IPS-15b (cell line): ENCODE results near the gene LLGL2.

Experiments
- H3K27me3 ChIP-seq: one replicate; pipeline ENCODE4 v1.6.1; 2013; ENCODE audit warnings: low read length; ENCODE audit not compliant: control insufficient read depth, insufficient read depth
- H3K36me3 ChIP-seq: one replicate; pipeline ENCODE4 v1.6.1; 2013; ENCODE audit warnings: low read length; ENCODE audit not compliant: control insufficient read depth, insufficient read depth
- H3K4me1 ChIP-seq: one replicate; pipeline ENCODE4 v1.6.1; 2013; ENCODE audit warnings: mild to moderate bottlenecking, low read length; ENCODE audit not compliant: control insufficient read depth, insufficient read depth
- H3K4me3 ChIP-seq: one replicate; pipeline ENCODE4 v1.5.1; 2013; ENCODE audit warnings: low read depth, low read length
- H3K9ac ChIP-seq: one replicate; pipeline ENCODE4 v1.6.1; 2013; ENCODE audit warnings: low read depth, mild to moderate bottlenecking, low read length
- H3K9me3 ChIP-seq: one replicate; pipeline ENCODE4 v1.6.1; 2013; ENCODE audit warnings: mild to moderate bottlenecking, low read length; ENCODE audit not compliant: control insufficient read depth, insufficient read depth

The LLGL2 gene

GRCh38 chr17:75596320-75597087, 71.0 kb downstream of the LLGL2 start:
- Histone ChIP-seq H3K27me3 (no peaks in the 10 kb centered on the region), H3K4me3 (no peak overlapping the region), H3K9me3 (no peaks in the 10 kb centered on the region), H3K9ac (no peak overlapping the region), H3K36me3 (no peaks in the 10 kb centered on the region), H3K4me1 (no peaks in the 10 kb centered on the region)

- Histone ChIP-seq H3K4me1 (no peaks in the 10 kb centered on the region), H3K27me3 (no peaks in the 10 kb centered on the region), H3K4me3 (no peak overlapping the region), H3K9me3 (no peaks in the 10 kb centered on the region), H3K9ac (no peak overlapping the region), H3K36me3 (no peaks in the 10 kb centered on the region)
These were observed 75.8 kb downstream of the LLGL2 start for GRCh38 chr17:75601057-75601987.

GRCh38 chr17:75602644-75603043, 77.1 kb downstream of the LLGL2 start:
- H3K4me1 ChIP-seq = no peaks in the 10 kb centered on the region
- no peak overlapping the region for H3K9ac ChIP-seq
- H3K4me3 ChIP-seq = no peak overlapping the region

GRCh38 chr17:75603123-75603522, 77.6 kb downstream of the LLGL2 start:
- Histone ChIP-seq H3K4me1 (no peaks in the 10 kb centered on the region), H3K27me3 (no peaks in the 10 kb centered on the region), H3K9ac (no peak overlapping the region), H3K36me3 (no peaks in the 10 kb centered on the region), H3K4me3 (no peak overlapping the region), H3K9me3 (no peaks in the 10 kb centered on the region)

More at GRCh38 chr17:75602644-75603043, 77.1 kb downstream of the LLGL2 start:
- Histone ChIP-seq H3K9me3 (no peaks in the 10 kb centered on the region), H3K27me3 (no peaks in the 10 kb centered on the region), H3K36me3 (no peaks in the 10 kb centered on the region)

GRCh38 chr17:75604034-75604695, 78.7 kb downstream of the LLGL2 start:
- no peak overlapping the region for H3K4me3 ChIP-seq
- no peaks in the 10 kb centered on the region for H3K4me1 ChIP-seq
- no peaks in the 10 kb centered on the region for H3K9me3 ChIP-seq
- H3K27me3 ChIP-seq = no peaks in the 10 kb centered on the region
- H3K36me3 ChIP-seq = no peaks in the 10 kb centered on the region
- no peak overlapping the region for H3K9ac ChIP-seq

GRCh38 chr17:75605790-75606189, 80.3 kb downstream of the LLGL2 start:
- no peaks in the 10 kb centered on the region for H3K9me3 ChIP-seq
- H3K4me1 ChIP-seq = no peaks in the 10 kb centered on the region
- H3K27me3 ChIP-seq = no peaks in the 10 kb centered on the region
- H3K9ac ChIP-seq = no peak overlapping the region
- H3K36me3 ChIP-seq = no peaks in the 10 kb centered on the region
- no peak overlapping the region for H3K4me3 ChIP-seq

GRCh38 chr17:75607086-75607485, 81.6 kb downstream of the LLGL2 start:
- Histone ChIP-seq H3K9me3 (no peaks in the 10 kb centered on the region), H3K27me3 (no peaks in the 10 kb centered on the region), H3K4me3 (no peak overlapping the region), H3K36me3 (no peaks in the 10 kb centered on the region), H3K4me1 (no peaks in the 10 kb centered on the region), H3K9ac (no peak overlapping the region)

- Histone ChIP-seq H3K9me3 (no peaks in the 10 kb centered on the region), H3K27me3 (no peaks in the 10 kb centered on the region), H3K36me3 (peaks cover 4% of the 10 kb centered on the region), H3K4me1 (no peaks in the 10 kb centered on the region), H3K9ac (no peak overlapping the region), H3K4me3 (no peak overlapping the region)
These were observed 84.8 kb downstream of the LLGL2 start for GRCh38 chr17:75610103-75610984.

- Histone ChIP-seq H3K36me3 (peaks cover 4% of the 10 kb centered on the region), H3K4me3 (no peak overlapping the region), H3K4me1 (no peaks in the 10 kb centered on the region)
These were observed 86.4 kb downstream of the LLGL2 start for GRCh38 chr17:75611851-75612429.

GRCh38 chr17:75612906-75613626, 87.6 kb downstream of the LLGL2 start:
- Histone ChIP-seq H3K4me3 (no peak overlapping the region), H3K9ac (no peak overlapping the region), H3K9me3 (no peaks in the 10 kb centered on the region), H3K4me1 (no peaks in the 10 kb centered on the region), H3K27me3 (no peaks in the 10 kb centered on the region), H3K36me3 (peaks cover 4% of the 10 kb centered on the region)

More at GRCh38 chr17:75611851-75612429, 86.4 kb downstream of the LLGL2 start:
- Histone ChIP-seq H3K27me3 (no peaks in the 10 kb centered on the region), H3K9me3 (no peaks in the 10 kb centered on the region), H3K9ac (no peak overlapping the region)
